ENCODE measurements around the gene NTM. TPM values are rescaled to one million over a fixed set of nuclear protein-coding genes. Genes with fewer than 3 reads are reported as not detected.

Gene NTM
- total RNA-seq, 1 experiment from 2014 or later, result 8.6 TPM

- BruUV-seq (replicated peaks), result no TSS peak
- intact Hi-C loops (cut with micrococcal nuclease; ENCODE audit: unreplicated experiment), result no loop called here
- DNase-seq (ENCODE audit: low spot score), result peak; percentile 32
- H3K4me3 ChIP-seq (ENCODE audit: low read depth, low read length, poor library complexity, severe bottlenecking), result no peak overlapping the region
- no peak for TF ChIP-seq EZH2 (IDR thresholded peaks at IDR 0.05; ENCODE audit: borderline replicate concordance, low read depth, low read length, poor library complexity, severe bottlenecking)
- TF ChIP-seq CTCF (conservative IDR thresholded peaks at IDR 0.05; ENCODE audit: low read depth, low read length), result no peak
- no peaks in the 10 kb centered on the region for H3K27me3 ChIP-seq (replicated peaks; ENCODE audit: insufficient read depth, low read depth, low read length, poor library complexity)
- no peak overlapping the region for H3K27ac ChIP-seq (ENCODE audit: low read depth, low read length, poor library complexity, severe bottlenecking)
- ChIA-PET CTCF (no interaction called here), POLR2A (ENCODE audit: low non-redundant PET) (no interaction called here)
- H3K9me3 ChIP-seq (ENCODE audit: low read depth, low read length, poor library complexity, severe bottlenecking), result peaks cover 3% of the 10 kb centered on the region
- H3K4me1 ChIP-seq (ENCODE audit: insufficient read depth, low read length, poor library complexity, severe bottlenecking), result no peaks in the 10 kb centered on the region
- no peaks in the 10 kb centered on the region for H3K36me3 ChIP-seq (ENCODE audit: insufficient read depth, low read length, poor library complexity, severe bottlenecking)
Measured at GRCh38 chr11:132220474-132220873, 850.1 kb downstream of the NTM start.

GRCh38 chr11:132222345-132222744 lies 851.9 kb downstream of the NTM start:
- POLR2A ChIA-PET (ENCODE audit: low non-redundant PET), result no interaction called here
- intact Hi-C loops (cut with micrococcal nuclease; ENCODE audit: unreplicated experiment), result no loop called here
- CTCF ChIA-PET, result no interaction called here
- Histone ChIP-seq H3K9me3 (ENCODE audit: low read depth, low read length, poor library complexity, severe bottlenecking) (peaks cover 3% of the 10 kb centered on the region), H3K27me3 (replicated peaks; ENCODE audit: insufficient read depth, low read depth, low read length, poor library complexity) (no peaks in the 10 kb centered on the region), H3K27ac (ENCODE audit: low read depth, low read length, poor library complexity, severe bottlenecking) (no peak overlapping the region), H3K4me1 (ENCODE audit: insufficient read depth, low read length, poor library complexity, severe bottlenecking) (no peaks in the 10 kb centered on the region), H3K4me3 (ENCODE audit: low read depth, low read length, poor library complexity, severe bottlenecking) (no peak overlapping the region), H3K36me3 (ENCODE audit: insufficient read depth, low read length, poor library complexity, severe bottlenecking) (no peaks in the 10 kb centered on the region)
- no peak for DNase-seq (ENCODE audit: low spot score)
- no peak for TF ChIP-seq EZH2 (IDR thresholded peaks at IDR 0.05; ENCODE audit: borderline replicate concordance, low read depth, low read length, poor library complexity, severe bottlenecking)
- TF ChIP-seq CTCF (conservative IDR thresholded peaks at IDR 0.05; ENCODE audit: low read depth, low read length), result no peak
- no TSS peak for BruUV-seq (replicated peaks)

GRCh38 chr11:132226522-132226921 lies 856.1 kb downstream of the NTM start:
- no peak overlapping the region for H3K27ac ChIP-seq (ENCODE audit: low read depth, low read length, poor library complexity, severe bottlenecking)
- H3K4me1 ChIP-seq (ENCODE audit: insufficient read depth, low read length, poor library complexity, severe bottlenecking), result no peaks in the 10 kb centered on the region
- intact Hi-C loops (cut with micrococcal nuclease; ENCODE audit: unreplicated experiment), result no loop called here
- ChIA-PET POLR2A (ENCODE audit: low non-redundant PET) (no interaction called here), CTCF (no interaction called here)
- no peaks in the 10 kb centered on the region for H3K36me3 ChIP-seq (ENCODE audit: insufficient read depth, low read length, poor library complexity, severe bottlenecking)
- DNase-seq (ENCODE audit: low spot score), result no peak
- H3K27me3 ChIP-seq (replicated peaks; ENCODE audit: insufficient read depth, low read depth, low read length, poor library complexity), result no peaks in the 10 kb centered on the region
- TF ChIP-seq CTCF (conservative IDR thresholded peaks at IDR 0.05; ENCODE audit: low read depth, low read length) (no peak), EZH2 (IDR thresholded peaks at IDR 0.05; ENCODE audit: borderline replicate concordance, low read depth, low read length, poor library complexity, severe bottlenecking) (no peak)
- H3K4me3 ChIP-seq (ENCODE audit: low read depth, low read length, poor library complexity, severe bottlenecking), result no peak overlapping the region
- H3K9me3 ChIP-seq (ENCODE audit: low read depth, low read length, poor library complexity, severe bottlenecking), result peaks cover 3% of the 10 kb centered on the region
- no TSS peak for BruUV-seq (replicated peaks)
